Liver (tissue), 3 donors: ENCODE results near the gene ATL2.
A peak's percentile ranks its signal among the peaks of the same experiment; 100 is the strongest.

Source experiments
- ATF3 ChIP-seq: IDR thresholded peaks from 2 replicates; pipeline ENCODE4 v1.6.1; 2016; ENCODE audit warnings: antibody characterized with exemption
- CTCF ChIP-seq: fragments of 150-350 bp; IDR thresholded peaks from 2 replicates; pipeline ENCODE4 v1.5.1; 2017; ENCODE audit warnings: improper control_type of control experiment, low read depth, low read length; ENCODE audit not compliant: missing input control
- EGR1 ChIP-seq, 2 donors: IDR thresholded peaks; 2 replicates each; pipeline ENCODE4 v1.6.1; 2016 to 2018; ENCODE audit warnings: antibody characterized with exemption in 2 of 2, low read depth in 2 of 2
- GABPA ChIP-seq, 2 donors: IDR thresholded peaks in 1 of 2; conservative IDR thresholded peaks in 1 of 2; 2 replicates each; pipeline ENCODE4 v1.6.1; 2016; ENCODE audit warnings: antibody characterized with exemption in 2 of 2, mild to moderate bottlenecking in 1 of 2, moderate library complexity in 1 of 2
- JUND ChIP-seq, 2 donors: IDR thresholded peaks; 2 replicates each; pipeline ENCODE4 v1.6.1; 2016; ENCODE audit warnings: antibody characterized with exemption in 2 of 2
- MAX ChIP-seq: IDR thresholded peaks from 2 replicates; pipeline ENCODE4 v1.6.1; 2016; ENCODE audit warnings: antibody characterized with exemption
- RAD21 ChIP-seq, 2 donors: IDR thresholded peaks; 2 replicates each; pipeline ENCODE4 v1.6.1; 2016; ENCODE audit warnings: antibody characterized with exemption in 2 of 2, mild to moderate bottlenecking in 2 of 2
- SP1 ChIP-seq: IDR thresholded peaks from 2 replicates; pipeline ENCODE4 v1.6.1; 2018; ENCODE audit warnings: antibody characterized with exemption, mild to moderate bottlenecking
- YY1 ChIP-seq: IDR thresholded peaks from 2 replicates; pipeline ENCODE4 v1.6.1; 2016; ENCODE audit warnings: antibody characterized with exemption, mild to moderate bottlenecking
- donor health status: healthy.
- donor health status: healthy.

- TF ChIP-seq RAD21 (IDR thresholded peaks at IDR 0.05) (peak in 1 of 2 donors; percentile 7), CTCF (no peak), JUND (IDR thresholded peaks at IDR 0.05) (no peak), EGR1 (IDR thresholded peaks at IDR 0.05; ENCODE audit: low read depth in 2 of 2) (no peak), ATF3 (no peak), GABPA (IDR thresholded peaks at IDR 0.05 in 1 of 2, conservative IDR thresholded peaks at IDR 0.05 in 1 of 2) (no peak), YY1 (no peak), MAX (no peak), SP1 (no peak)
These were observed 2.1 kb downstream of the ATL2 start for GRCh38 chr2:38374984-38375383.
